Lower lobe of right lung (tissue), 2 donors: ENCODE results near the gene PIAS2. TPM values are rescaled to one million over a fixed set of nuclear protein-coding genes. Genes with fewer than 3 reads are reported as not detected.

Source experiments
- ATAC-seq, 2 donors: fragments of 200-7000 bp; cut with Tn5 transposase; one replicate each; pipeline ENCODE4 v1.9.1; 2020 to 2022; ENCODE audit warnings: mild to moderate bottlenecking in 2 of 2, moderate library complexity in 2 of 2
- DNase-seq: peaks from one replicate; pipeline ENCODE4 v3.0.0-alpha.2; 2020
- H3K27ac ChIP-seq: fragments of 200-600 bp; one replicate; pipeline ENCODE4 v1.8.0; 2022
- H3K27me3 ChIP-seq: fragments of 200-600 bp; one replicate; pipeline ENCODE4 v1.8.0; 2022; ENCODE audit warnings: low read depth
- H3K36me3 ChIP-seq: fragments of 200-600 bp; one replicate; pipeline ENCODE4 v1.8.0; 2022; ENCODE audit warnings: mild to moderate bottlenecking
- H3K4me1 ChIP-seq: fragments of 200-600 bp; one replicate; pipeline ENCODE4 v1.8.0; 2022
- H3K4me3 ChIP-seq: fragments of 200-600 bp; one replicate; pipeline ENCODE4 v1.8.0; 2022; ENCODE audit warnings: mild to moderate bottlenecking
- H3K9me3 ChIP-seq: fragments of 200-600 bp; one replicate; pipeline ENCODE4 v1.8.0; 2022
- CTCF ChIP-seq: fragments of 200-600 bp; IDR thresholded peaks from one replicate; pipeline ENCODE4 v1.8.0; 2022; ENCODE audit warnings: antibody characterized with exemption, mild to moderate bottlenecking
- intact Hi-C: fragments of 100-400 bp; cut with DNase I; formaldehyde crosslinking; loops from one replicate; pipeline ENCODE4 v1.11.0; 2022
- total RNA-seq: library from RNA; stranded (reverse); fragmentation: NEBNext Ultra II Directional; extraction: Animal tissue kit (Norgen Biotek cat#: 25700); gene quantifications from one replicate; pipeline ENCODE4 v1.2.1, GENCODE V29; 2021
- donor health status: DM: no; HTN: yes; CAD: no; lungs with severe emphysema.

The PIAS2 gene
- total RNA-seq, 1 donor from 2014 or later: 36.6 TPM

DNA sequence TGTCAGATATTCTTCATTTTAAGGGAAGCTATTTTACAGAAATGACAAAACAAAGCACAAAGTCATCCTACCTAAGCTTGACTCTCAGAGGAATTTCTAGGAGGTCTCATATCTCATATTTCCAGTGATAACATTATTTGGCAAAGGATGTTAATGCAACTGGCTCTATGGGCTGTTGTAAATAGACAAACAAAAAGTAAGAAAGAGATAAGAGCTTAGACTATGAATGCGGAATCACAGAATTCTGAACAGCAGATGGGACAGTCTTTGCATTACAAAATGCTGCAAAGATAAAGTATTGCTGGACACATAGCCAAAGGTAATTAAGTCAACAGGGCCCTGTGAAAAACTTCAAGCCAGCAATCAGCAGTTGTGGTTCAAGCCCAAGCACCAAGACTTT lies 23.9 kb downstream of the PIAS2 start:
- intact Hi-C loops: no loop called here

GRCh38 chr18:46892842-46893241 lies 24.5 kb downstream of the PIAS2 start:
- no peak overlapping the region for H3K27ac ChIP-seq
- no peak overlapping the region for H3K4me3 ChIP-seq
- peaks cover 13% of the 10 kb centered on the region for H3K36me3 ChIP-seq
- DNase-seq: no peak
- no peak for ATAC-seq
- H3K27me3 ChIP-seq: no peaks in the 10 kb centered on the region
- H3K4me1 ChIP-seq: no peaks in the 10 kb centered on the region
- intact Hi-C loops: no loop called here
- peaks cover 14% of the 10 kb centered on the region for H3K9me3 ChIP-seq
- TF ChIP-seq CTCF: no peak

More for the DNA sequence above, 23.9 kb downstream of the PIAS2 start:
- ATAC-seq (no peak), DNase-seq (no peak)
- peaks cover 13% of the 10 kb centered on the region for H3K36me3 ChIP-seq
- no peak overlapping the region for H3K27ac ChIP-seq
- no peaks in the 10 kb centered on the region for H3K27me3 ChIP-seq
- H3K4me1 ChIP-seq: no peaks in the 10 kb centered on the region
- peaks cover 9% of the 10 kb centered on the region for H3K9me3 ChIP-seq
- H3K4me3 ChIP-seq: no peak overlapping the region
- no peak for TF ChIP-seq CTCF

GRCh38 chr18:46891742-46892214 lies 25.5 kb downstream of the PIAS2 start:
- Histone ChIP-seq H3K4me3 (no peak overlapping the region), H3K36me3 (peaks cover 13% of the 10 kb centered on the region), H3K27ac (no peak overlapping the region), H3K4me1 (no peaks in the 10 kb centered on the region), H3K27me3 (no peaks in the 10 kb centered on the region), H3K9me3 (peaks cover 20% of the 10 kb centered on the region)
- TF ChIP-seq CTCF: no peak
- intact Hi-C loops: no loop called here
- ATAC-seq (no peak), DNase-seq (no peak)

DNA sequence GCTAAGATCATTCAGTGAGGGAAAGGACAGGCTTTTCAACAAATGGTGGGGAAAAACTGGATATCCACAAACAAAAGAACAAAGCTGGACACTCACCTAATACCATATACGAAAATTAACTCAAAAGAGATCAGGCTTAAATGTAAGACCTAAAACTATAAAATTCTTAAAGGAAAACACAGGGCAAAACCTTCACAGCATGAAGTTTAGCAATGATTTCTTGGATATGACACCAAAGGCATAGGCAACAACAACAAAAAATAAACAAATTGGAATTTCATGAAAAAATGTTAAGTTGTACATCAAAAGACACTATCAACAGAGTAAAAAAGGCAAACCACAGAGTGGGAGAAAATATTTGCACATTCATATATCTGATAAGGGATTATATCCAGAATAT lies 28.3 kb downstream of the PIAS2 start:
- Histone ChIP-seq H3K27ac (no peak overlapping the region), H3K36me3 (peaks cover 13% of the 10 kb centered on the region), H3K4me1 (no peaks in the 10 kb centered on the region), H3K4me3 (no peak overlapping the region), H3K9me3 (peaks cover 20% of the 10 kb centered on the region), H3K27me3 (no peaks in the 10 kb centered on the region)
- no peak for DNase-seq
- no peak for TF ChIP-seq CTCF
- no peak for ATAC-seq
- intact Hi-C loops: no loop called here

DNA sequence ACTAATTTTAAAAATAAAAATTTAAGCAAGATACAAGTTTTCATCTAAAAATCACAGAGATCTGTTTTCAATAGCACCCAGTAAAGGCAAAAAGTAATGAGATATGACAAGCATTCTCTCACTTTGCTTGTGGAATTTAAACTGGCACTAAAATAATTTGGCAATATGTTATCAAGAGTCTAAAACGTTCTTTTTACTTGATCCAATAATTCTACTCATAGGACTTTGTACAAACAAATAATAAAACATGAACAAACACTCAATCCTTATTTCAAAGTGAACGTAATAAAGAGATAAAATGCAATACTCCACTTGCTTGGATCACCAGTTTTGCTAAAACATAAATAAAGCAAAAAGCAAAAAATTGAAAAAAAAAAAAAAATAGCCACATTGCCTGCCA lies 30.4 kb downstream of the PIAS2 start:
- intact Hi-C loops: no loop called here
- no peak for TF ChIP-seq CTCF
- ATAC-seq (no peak), DNase-seq (no peak)
- H3K27ac ChIP-seq: no peak overlapping the region
- H3K27me3 ChIP-seq: no peaks in the 10 kb centered on the region
- no peaks in the 10 kb centered on the region for H3K4me1 ChIP-seq
- H3K36me3 ChIP-seq: peaks cover 13% of the 10 kb centered on the region
- H3K4me3 ChIP-seq: no peak overlapping the region
- H3K9me3 ChIP-seq: peaks cover 20% of the 10 kb centered on the region

GRCh38 chr18:46883180-46883579 lies 34.1 kb downstream of the PIAS2 start:
- no peaks in the 10 kb centered on the region for H3K4me1 ChIP-seq
- H3K27ac ChIP-seq: no peak overlapping the region
- DNase-seq: no peak
- peaks cover 10% of the 10 kb centered on the region for H3K9me3 ChIP-seq
- intact Hi-C loops: no loop called here
- TF ChIP-seq CTCF: no peak
- H3K36me3 ChIP-seq: no peaks in the 10 kb centered on the region
- no peak for ATAC-seq
- no peak overlapping the region for H3K4me3 ChIP-seq
- H3K27me3 ChIP-seq: no peaks in the 10 kb centered on the region
